Naive thymus-derived CD8-positive, alpha-beta T cell (primary cell): ENCODE results near the gene NRXN2. TPM values are rescaled to one million over a fixed set of nuclear protein-coding genes. Genes with fewer than 3 reads are reported as not detected.

Experiments
- ATAC-seq, 2 donors: fragments of 150-1000 bp; cut with Tn5 transposase in 1 of 2; sonication (Bioruptor Pico), chemical (Tn5 transposase) in 1 of 2; 1 replicate in 1 of 2; 2 replicates in 1 of 2; pipeline ENCODE4 v1.10.0; 2021; ENCODE audit warnings: mild to moderate bottlenecking in 2 of 2, moderate library complexity in 2 of 2
- POLR2A ChIA-PET: fragments of 350-600 bp; sonication (Branson Sonifier 250); formaldehyde crosslinking; loops from one replicate; lab custom pipeline; 2021; ENCODE audit warnings: antibody characterized with exemption; lab: Charles Lee
- DNase-seq, 10 donors: peaks; one replicate each; pipeline versions ENCODE4 v3.0.0 to v3.0.0-alpha.2; 2020 to 2022
- H3K27ac Mint-ChIP-seq, 10 donors: one replicate each; pipeline ENCODE4 v1.8.0; 2020 to 2022; ENCODE audit warnings: mild to moderate bottlenecking in 10 of 10, mixed read lengths in 10 of 10, moderate library complexity in 4 of 10, inconsistent platforms in 1 of 10
- H3K27me3 Mint-ChIP-seq, 5 donors: one replicate each; pipeline ENCODE4 v1.8.0; 2021 to 2022; ENCODE audit warnings: mixed read lengths in 5 of 5
- H3K36me3 Mint-ChIP-seq, 3 donors: one replicate each; pipeline ENCODE4 v1.8.0; 2020 to 2022; ENCODE audit warnings: mixed read lengths in 3 of 3, mild to moderate bottlenecking in 2 of 3, inconsistent platforms in 1 of 3
- H3K4me1 Mint-ChIP-seq, 4 donors: one replicate each; pipeline ENCODE4 v1.8.0; 2021 to 2022; ENCODE audit warnings: mixed read lengths in 4 of 4
- H3K4me3 Mint-ChIP-seq, 10 donors: one replicate each; pipeline ENCODE4 v1.8.0; 2020 to 2022; ENCODE audit warnings: mild to moderate bottlenecking in 10 of 10, mixed read lengths in 10 of 10, moderate library complexity in 6 of 10, inconsistent platforms in 1 of 10
- H3K9me3 Mint-ChIP-seq, 9 donors: one replicate each; pipeline ENCODE4 v1.8.0; 2020 to 2022; ENCODE audit warnings: mixed read lengths in 9 of 9, mild to moderate bottlenecking in 3 of 9, inconsistent platforms in 1 of 9, moderate library complexity in 1 of 9
- polyA plus RNA-seq, 3 donors: library from polyadenylated mRNA; unstranded; fragments of 300-500 nt; fragmentation: Illumina TruSeq; gene quantifications; one replicate each; pipeline ENCODE4 v1.2.3, GENCODE V29; 2021
- total RNA-seq, 8 experiments: library from RNA in 2 of 8; stranded (reverse) in 2 of 8; gene quantifications; one replicate each; pipeline ENCODE4 v1.2.3 and lab custom pipeline; 2021 to 2026

NRXN2 gene
- total and polyA plus RNA-seq, 5 experiments from 2014 or later = 0.21 TPM; not detected in 4

GRCh38 chr11:64691543-64691942, 31.5 kb downstream of the NRXN2 start:
- H3K9me3 Mint-ChIP-seq = no peaks in the 10 kb centered on the region
- POLR2A ChIA-PET = interaction anchor here (0.6 kb wide), 1 partner anchor 44 kb away, joined by 3 read pairs; no protein-coding TSS in a partner anchor
- no peaks in the 10 kb centered on the region for H3K36me3 Mint-ChIP-seq
- H3K4me3 Mint-ChIP-seq = peak overlapping the region in 3 of 10 donors; percentile 2 to 47 (median 22)
- H3K27ac Mint-ChIP-seq = peak overlapping the region in 2 of 10 donors; percentile 7 to 19
- H3K4me1 Mint-ChIP-seq = peaks cover 20 to 31% (median 25%) of the 10 kb centered on the region in 4 donors
- DNase-seq (no peak), ATAC-seq (no peak)
- peaks cover 2 to 47% (median 12%) of the 10 kb centered on the region in 5 donors for H3K27me3 Mint-ChIP-seq

- H3K4me1 Mint-ChIP-seq = peaks cover 20 to 31% (median 25%) of the 10 kb centered on the region in 4 donors
- DNase-seq (no peak), ATAC-seq (no peak)
- POLR2A ChIA-PET = no interaction called here
- no peak overlapping the region for H3K27ac Mint-ChIP-seq
- no peaks in the 10 kb centered on the region for H3K9me3 Mint-ChIP-seq
- H3K36me3 Mint-ChIP-seq = no peaks in the 10 kb centered on the region
- H3K4me3 Mint-ChIP-seq = no peak overlapping the region
- peaks cover 2 to 34% (median 12%) of the 10 kb centered on the region in 5 donors for H3K27me3 Mint-ChIP-seq
Measured at GRCh38 chr11:64690235-64690634, 32.8 kb downstream of the NRXN2 start.

GRCh38 chr11:64688534-64688982, 34.4 kb downstream of the NRXN2 start:
- POLR2A ChIA-PET = interaction anchor here (0.6 to 2.3 kb wide), 9 partner anchors 10 to 509 kb away, joined by 3 to 14 read pairs (median 5); partner anchors contain the start of genes MAJIN and RASGRP2
- ATAC-seq = peak; percentile 99
- peak overlapping the region in 7 of 10 donors; percentile 6 to 76 (median 43) for H3K27ac Mint-ChIP-seq

GRCh38 chr11:64687643-64688533, 35.1 kb downstream of the NRXN2 start:
- H3K27ac Mint-ChIP-seq = peak overlapping the region in 7 of 10 donors; percentile 6 to 76 (median 33)
- peak overlapping the region in 7 of 10 donors; percentile 23 to 79 (median 65) for H3K4me3 Mint-ChIP-seq
- H3K36me3 Mint-ChIP-seq = no peaks in the 10 kb centered on the region
- POLR2A ChIA-PET = interaction anchor here (1.1 to 2.3 kb wide), 6 partner anchors 10 to 284 kb away, joined by 3 to 14 read pairs (median 5); partner anchors contain the start of genes MAJIN and RASGRP2
- no peak for ATAC-seq
- DNase-seq = no peak
- H3K9me3 Mint-ChIP-seq = no peaks in the 10 kb centered on the region
- peaks cover 15 to 23% (median 19%) of the 10 kb centered on the region in 4 donors for H3K4me1 Mint-ChIP-seq
- peaks cover 2 to 17% (median 10%) of the 10 kb centered on the region in 5 donors for H3K27me3 Mint-ChIP-seq

More at GRCh38 chr11:64688534-64688982, 34.4 kb downstream of the NRXN2 start:
- peak; percentile 84 to 95 (median 90) for DNase-seq
- Mint-ChIP-seq H3K4me3 (peak overlapping the region; percentile 23 to 79 (median 60)), H3K4me1 (peaks cover 18 to 29% (median 24%) of the 10 kb centered on the region in 4 donors), H3K27me3 (peaks cover 2 to 24% (median 10%) of the 10 kb centered on the region in 5 donors), H3K9me3 (no peaks in the 10 kb centered on the region), H3K36me3 (no peaks in the 10 kb centered on the region)

GRCh38 chr11:64687204-64687603, 35.8 kb downstream of the NRXN2 start:
- H3K4me1 Mint-ChIP-seq = peaks cover 10 to 16% (median 12%) of the 10 kb centered on the region in 4 donors
- peaks cover 0 to 10% (median 8%) of the 10 kb centered on the region in 5 donors for H3K27me3 Mint-ChIP-seq
- DNase-seq = no peak
- no peak for ATAC-seq
- H3K9me3 Mint-ChIP-seq = no peaks in the 10 kb centered on the region
- POLR2A ChIA-PET = interaction anchor here (0.6 kb wide), 1 partner anchor 126 kb away, joined by 5 read pairs; no protein-coding TSS in a partner anchor
- H3K36me3 Mint-ChIP-seq = no peaks in the 10 kb centered on the region
- H3K4me3 Mint-ChIP-seq = no peak overlapping the region
- peak overlapping the region in 1 of 10 donors; percentile 7 for H3K27ac Mint-ChIP-seq

GRCh38 chr11:64686466-64687170, 36.4 kb downstream of the NRXN2 start:
- Mint-ChIP-seq H3K36me3 (no peaks in the 10 kb centered on the region), H3K27ac (peak overlapping the region in 1 of 10 donors; percentile 29), H3K4me1 (peaks cover 10 to 12% (median 10%) of the 10 kb centered on the region in 4 donors), H3K4me3 (no peak overlapping the region), H3K9me3 (no peaks in the 10 kb centered on the region), H3K27me3 (peaks cover 0 to 7% (median 2%) of the 10 kb centered on the region in 5 donors)
- POLR2A ChIA-PET = interaction anchor here (0.6 kb wide), 1 partner anchor 127 kb away, joined by 5 read pairs; no protein-coding TSS in a partner anchor
- DNase-seq (no peak), ATAC-seq (no peak)

- Mint-ChIP-seq H3K9me3 (no peaks in the 10 kb centered on the region), H3K27me3 (peaks cover 0 to 2% (median 0%) of the 10 kb centered on the region in 5 donors), H3K27ac (no peak overlapping the region), H3K4me1 (peaks cover 6 to 12% (median 10%) of the 10 kb centered on the region in 4 donors), H3K4me3 (no peak overlapping the region), H3K36me3 (no peaks in the 10 kb centered on the region)
- no peak for DNase-seq
- ATAC-seq = no peak
- POLR2A ChIA-PET = no interaction called here
Measured at GRCh38 chr11:64685536-64685935, 37.5 kb downstream of the NRXN2 start.

- ATAC-seq (no peak), DNase-seq (no peak)
- POLR2A ChIA-PET = no interaction called here
- peak overlapping the region in 1 of 10 donors; percentile 50 for H3K27ac Mint-ChIP-seq
- peaks cover 6 to 12% (median 10%) of the 10 kb centered on the region in 4 donors for H3K4me1 Mint-ChIP-seq
- no peaks in the 10 kb centered on the region for H3K9me3 Mint-ChIP-seq
- H3K27me3 Mint-ChIP-seq = peaks cover 0 to 2% (median 0%) of the 10 kb centered on the region in 5 donors
- H3K36me3 Mint-ChIP-seq = no peaks in the 10 kb centered on the region
- no peak overlapping the region for H3K4me3 Mint-ChIP-seq
Measured at GRCh38 chr11:64684357-64684756, 38.6 kb downstream of the NRXN2 start.

GRCh38 chr11:64681171-64681570, 41.8 kb downstream of the NRXN2 start:
- Mint-ChIP-seq H3K27ac (no peak overlapping the region), H3K4me3 (no peak overlapping the region), H3K36me3 (no peaks in the 10 kb centered on the region), H3K4me1 (no peaks in the 10 kb centered on the region), H3K27me3 (peaks cover 4 to 17% (median 6%) of the 10 kb centered on the region in 5 donors), H3K9me3 (no peaks in the 10 kb centered on the region)
- DNase-seq (no peak), ATAC-seq (no peak)
- POLR2A ChIA-PET = interaction anchor here (0.7 kb wide), 1 partner anchor 113 kb away, joined by 5 read pairs; no protein-coding TSS in a partner anchor

- H3K36me3 Mint-ChIP-seq = no peaks in the 10 kb centered on the region
- no peak overlapping the region for H3K4me3 Mint-ChIP-seq
- no peaks in the 10 kb centered on the region for H3K9me3 Mint-ChIP-seq
- peaks cover 8 to 30% (median 16%) of the 10 kb centered on the region in 5 donors for H3K27me3 Mint-ChIP-seq
- no peak overlapping the region for H3K27ac Mint-ChIP-seq
- POLR2A ChIA-PET = no interaction called here
- DNase-seq (no peak), ATAC-seq (no peak)
- peaks cover 0 to 10% (median 0%) of the 10 kb centered on the region in 4 donors for H3K4me1 Mint-ChIP-seq
Measured at GRCh38 chr11:64679846-64680245, 43.2 kb downstream of the NRXN2 start.

GRCh38 chr11:64677441-64678023, 45.5 kb downstream of the NRXN2 start:
- Mint-ChIP-seq H3K36me3 (no peaks in the 10 kb centered on the region), H3K27ac (no peak overlapping the region), H3K4me1 (peaks cover 0 to 10% (median 0%) of the 10 kb centered on the region in 4 donors), H3K27me3 (peaks cover 8 to 32% (median 17%) of the 10 kb centered on the region in 5 donors), H3K9me3 (no peaks in the 10 kb centered on the region), H3K4me3 (no peak overlapping the region)
- ATAC-seq = no peak
- no peak for DNase-seq
- POLR2A ChIA-PET = no interaction called here

- H3K27ac Mint-ChIP-seq = no peak overlapping the region
- H3K9me3 Mint-ChIP-seq = no peaks in the 10 kb centered on the region
- peaks cover 0 to 10% (median 0%) of the 10 kb centered on the region in 4 donors for H3K4me1 Mint-ChIP-seq
- H3K36me3 Mint-ChIP-seq = no peaks in the 10 kb centered on the region
- H3K27me3 Mint-ChIP-seq = peaks cover 8 to 45% (median 20%) of the 10 kb centered on the region in 5 donors
- ATAC-seq = no peak
- DNase-seq = no peak
- POLR2A ChIA-PET = no interaction called here
- H3K4me3 Mint-ChIP-seq = no peak overlapping the region
Measured at GRCh38 chr11:64676261-64676615, 46.8 kb downstream of the NRXN2 start.
